ENCODE results near the gene MYO1C. TPM values are rescaled to one million over a fixed set of nuclear protein-coding genes. Genes with fewer than 3 reads are reported as not detected.
"Not testable (repeated sequence)": the region's sequence is repeated elsewhere in the genome, so short reads cannot be mapped to it uniquely, and the experiment has no call there.

Gene MYO1C
- polyA plus RNA-seq, 4 donors = 51.1 to 67.1 (median 59.8) TPM

DNA sequence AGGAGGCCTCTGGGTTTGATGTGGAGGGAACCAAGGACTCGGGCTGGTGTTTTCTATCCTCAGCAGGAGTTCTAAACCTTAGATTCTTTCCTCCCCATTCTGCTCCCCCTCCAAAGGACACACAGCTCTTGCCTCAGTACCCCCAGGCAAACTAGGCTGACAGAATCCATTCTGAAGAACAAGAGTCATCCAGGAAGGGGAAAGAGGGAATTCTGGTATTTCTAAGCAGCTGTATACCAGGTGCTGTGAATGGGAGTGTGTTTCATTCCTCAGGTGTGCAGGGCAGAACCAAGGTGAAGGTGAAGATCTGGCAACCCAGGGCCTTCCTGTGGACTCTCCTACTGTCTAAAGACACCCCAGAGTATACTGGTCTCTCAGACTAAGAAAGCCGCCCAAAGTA lies 19.9 kb upstream of the MYO1C start:
- peaks cover 3 to 15% (median 15%) of the 10 kb centered on the region in 3 donors for H3K4me1 ChIP-seq (ENCODE audit: control insufficient read depth in 3 of 3, insufficient read depth in 2 of 3, low read depth in 1 of 3, low read length in 2 of 3)
- H3K27ac ChIP-seq (ENCODE audit: low read depth in 1 of 3, low read length in 2 of 3) = peak overlapping the region; percentile 1 to 92 (median 43)
- no peak overlapping the region for H3K4me3 ChIP-seq (ENCODE audit: low read depth in 1 of 3, low read length in 3 of 3)
- no peaks in the 10 kb centered on the region for H3K9me3 ChIP-seq (ENCODE audit: control insufficient read depth in 2 of 2, insufficient read depth in 1 of 2, low read depth in 1 of 2, low read length in 1 of 2)
- WGBS, 3 donors = 44 to 65% (median 56%) methylated on average over 2 of the region's 2 CpGs
- no peak for FAIRE-seq
- no peak for DNase-seq
- H3K27me3 ChIP-seq (ENCODE audit: control insufficient read depth in 3 of 3, insufficient read depth in 3 of 3, low read length in 3 of 3) = no peaks in the 10 kb centered on the region
- H3K36me3 ChIP-seq (ENCODE audit: control insufficient read depth in 3 of 3, insufficient read depth in 2 of 3, low read depth in 1 of 3, low read length in 3 of 3) = peaks cover 0 to 52% (median 0%) of the 10 kb centered on the region in 3 donors

DNA sequence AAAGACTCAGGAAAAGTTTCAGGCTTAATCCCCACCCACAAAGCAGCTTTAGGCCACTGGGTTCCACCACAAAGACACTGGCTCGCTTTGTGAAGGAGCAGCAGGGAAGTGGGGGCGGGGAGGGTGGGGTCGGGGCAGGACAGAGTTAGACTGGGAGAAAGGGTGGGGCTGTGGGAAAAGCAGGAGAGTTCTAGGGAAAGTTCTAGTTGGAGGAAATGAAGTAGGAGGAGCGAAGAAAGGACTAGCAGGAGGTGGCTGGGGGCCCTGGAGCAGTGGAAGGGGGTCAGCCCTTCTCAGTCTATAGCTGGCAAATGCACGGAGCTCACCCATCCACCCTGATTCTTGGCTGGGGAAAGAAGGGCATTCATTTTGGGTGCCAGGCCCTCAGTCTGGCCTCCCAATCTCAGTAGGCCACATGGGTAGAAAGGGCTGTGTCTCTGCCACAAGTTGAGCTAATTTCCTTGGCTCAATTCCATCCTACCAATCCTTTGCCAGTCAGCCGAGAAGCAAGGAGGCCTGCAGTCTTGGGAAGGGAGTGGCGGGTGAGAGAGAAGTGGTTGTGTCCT lies 19.4 kb upstream of the MYO1C start:
- peaks cover 0 to 57% (median 0%) of the 10 kb centered on the region in 3 donors for H3K36me3 ChIP-seq (ENCODE audit: control insufficient read depth in 3 of 3, insufficient read depth in 2 of 3, low read depth in 1 of 3, low read length in 3 of 3)
- H3K27ac ChIP-seq (ENCODE audit: low read depth in 1 of 3, low read length in 2 of 3) = peak overlapping the region; percentile 43 to 92 (median 49)
- H3K9me3 ChIP-seq (ENCODE audit: control insufficient read depth in 2 of 2, insufficient read depth in 1 of 2, low read depth in 1 of 2, low read length in 1 of 2) = no peaks in the 10 kb centered on the region
- no peaks in the 10 kb centered on the region for H3K27me3 ChIP-seq (ENCODE audit: control insufficient read depth in 3 of 3, insufficient read depth in 3 of 3, low read length in 3 of 3)
- WGBS, 3 donors = 30 to 45% (median 32%) methylated on average over 7 of the region's 7 CpGs
- H3K4me3 ChIP-seq (ENCODE audit: low read depth in 1 of 3, low read length in 3 of 3) = no peak overlapping the region
- peak in 1 of 2 donors; percentile 68 for DNase-seq
- no peak for FAIRE-seq
- peaks cover 3 to 15% (median 15%) of the 10 kb centered on the region in 3 donors for H3K4me1 ChIP-seq (ENCODE audit: control insufficient read depth in 3 of 3, insufficient read depth in 2 of 3, low read depth in 1 of 3, low read length in 2 of 3)

DNA sequence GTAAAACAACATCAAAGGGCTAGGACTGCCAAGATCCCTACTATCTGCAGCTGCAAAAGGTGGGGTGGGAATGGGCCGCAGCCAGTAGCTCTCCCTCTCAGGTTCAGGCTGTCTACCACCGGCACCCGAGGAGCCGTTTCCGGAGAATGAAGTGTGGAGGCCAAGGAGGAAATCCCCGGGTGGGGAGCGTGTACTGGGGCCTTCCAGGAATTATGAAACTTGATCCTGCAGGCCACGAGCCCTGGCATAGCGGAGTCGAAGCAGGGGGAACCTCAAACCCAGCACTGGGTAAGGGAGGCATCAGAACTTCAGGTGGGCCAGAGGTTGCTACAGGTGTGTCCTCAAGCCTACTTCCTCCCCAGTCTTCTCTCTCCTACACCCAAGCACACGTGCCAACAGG lies 18.8 kb upstream of the MYO1C start:
- Histone ChIP-seq H3K4me3 (ENCODE audit: low read depth in 1 of 3, low read length in 3 of 3) (no peak overlapping the region), H3K9me3 (ENCODE audit: control insufficient read depth in 2 of 2, insufficient read depth in 1 of 2, low read depth in 1 of 2, low read length in 1 of 2) (no peaks in the 10 kb centered on the region), H3K36me3 (ENCODE audit: control insufficient read depth in 3 of 3, insufficient read depth in 2 of 3, low read depth in 1 of 3, low read length in 3 of 3) (peaks cover 0 to 62% (median 0%) of the 10 kb centered on the region in 3 donors), H3K4me1 (ENCODE audit: control insufficient read depth in 3 of 3, insufficient read depth in 2 of 3, low read depth in 1 of 3, low read length in 2 of 3) (peaks cover 3 to 15% (median 15%) of the 10 kb centered on the region in 3 donors), H3K27me3 (ENCODE audit: control insufficient read depth in 3 of 3, insufficient read depth in 3 of 3, low read length in 3 of 3) (no peaks in the 10 kb centered on the region), H3K27ac (ENCODE audit: low read depth in 1 of 3, low read length in 2 of 3) (peak overlapping the region in 2 of 3 donors; percentile 49 to 92)
- 39 to 56% (median 53%) methylated on average over 11 of the region's 11 CpGs for WGBS, 3 donors
- FAIRE-seq = no peak
- no peak for DNase-seq

DNA sequence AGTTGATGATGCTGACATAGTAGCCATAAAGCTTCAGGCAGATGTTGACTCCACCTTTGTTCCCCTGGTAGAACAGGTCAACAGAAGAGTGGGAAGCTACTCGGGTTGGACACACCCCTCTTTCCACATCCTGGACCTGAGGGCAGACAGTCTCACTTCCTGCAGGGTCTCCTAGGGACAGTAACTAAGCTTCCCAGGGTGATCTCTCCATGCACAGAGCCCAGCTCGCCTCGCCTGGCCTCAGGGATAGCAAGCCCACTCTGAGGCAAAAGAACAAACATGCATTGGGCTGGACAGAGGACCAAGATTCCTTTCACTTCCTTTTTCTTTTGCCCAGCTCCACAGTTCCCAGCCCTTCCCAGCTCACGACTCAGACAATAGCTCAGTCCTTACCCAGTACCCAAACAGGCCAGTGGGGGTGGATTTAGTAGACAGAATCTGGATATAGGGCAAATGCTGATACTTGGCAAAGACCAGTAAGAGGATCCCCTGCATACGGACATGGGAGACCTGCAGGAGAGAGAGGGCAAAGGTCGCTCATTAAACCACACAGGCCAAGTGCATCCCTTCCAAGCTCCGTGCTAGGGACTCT lies 16.9 kb upstream of the MYO1C start:
- Histone ChIP-seq H3K36me3 (ENCODE audit: control insufficient read depth in 3 of 3, insufficient read depth in 2 of 3, low read depth in 1 of 3, low read length in 3 of 3) (peaks cover 0 to 75% (median 3%) of the 10 kb centered on the region in 3 donors), H3K4me3 (ENCODE audit: low read depth in 1 of 3, low read length in 3 of 3) (no peak overlapping the region), H3K27me3 (ENCODE audit: control insufficient read depth in 3 of 3, insufficient read depth in 3 of 3, low read length in 3 of 3) (no peaks in the 10 kb centered on the region), H3K27ac (ENCODE audit: low read depth in 1 of 3, low read length in 2 of 3) (peak overlapping the region in 2 of 3 donors; percentile 68 to 72), H3K4me1 (ENCODE audit: control insufficient read depth in 3 of 3, insufficient read depth in 2 of 3, low read depth in 1 of 3, low read length in 2 of 3) (peaks cover 0 to 15% (median 7%) of the 10 kb centered on the region in 3 donors), H3K9me3 (ENCODE audit: control insufficient read depth in 2 of 2, insufficient read depth in 1 of 2, low read depth in 1 of 2, low read length in 1 of 2) (no peaks in the 10 kb centered on the region)
- FAIRE-seq (no peak), DNase-seq (peak; percentile 79 to 88)
- WGBS, 3 donors = 49 to 58% (median 49%) methylated on average over 7 of the region's 7 CpGs

DNA sequence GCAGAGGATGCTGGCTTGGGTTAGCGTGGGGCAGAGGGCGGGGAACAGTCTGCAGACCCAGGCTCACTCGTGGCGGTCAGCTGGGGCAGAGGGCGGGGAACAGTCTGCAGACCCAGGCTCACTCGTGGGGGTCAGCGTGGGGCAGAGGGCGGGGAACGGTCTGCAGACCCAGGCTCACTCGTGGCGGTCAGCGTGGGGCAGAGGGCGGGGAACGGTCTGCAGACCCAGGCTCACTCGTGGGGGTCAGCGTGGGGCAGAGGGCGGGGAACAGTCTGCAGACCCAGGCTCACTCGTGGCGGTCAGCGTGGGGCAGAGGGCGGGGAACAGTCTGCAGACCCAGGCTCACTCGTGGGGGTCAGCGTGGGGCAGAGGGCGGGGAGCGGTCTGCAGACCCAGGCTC lies 16.2 kb upstream of the MYO1C start:
- not testable (repeated sequence) for DNase-seq; FAIRE-seq; H3K4me3 ChIP-seq (ENCODE audit: low read depth in 1 of 3, low read length in 3 of 3); H3K27me3 ChIP-seq (ENCODE audit: control insufficient read depth in 3 of 3, insufficient read depth in 3 of 3, low read length in 3 of 3); H3K27ac ChIP-seq (ENCODE audit: low read depth in 1 of 3, low read length in 2 of 3); H3K9me3 ChIP-seq (ENCODE audit: control insufficient read depth in 2 of 2, insufficient read depth in 1 of 2, low read depth in 1 of 2, low read length in 1 of 2)
- peaks cover 0 to 15% (median 7%) of the 10 kb centered on the region in 3 donors for H3K4me1 ChIP-seq (ENCODE audit: control insufficient read depth in 3 of 3, insufficient read depth in 2 of 3, low read depth in 1 of 3, low read length in 2 of 3)
- WGBS, 3 donors = 87 to 93% (median 91%) methylated on average over 10 to 25 of the region's 25 CpGs
- H3K36me3 ChIP-seq (ENCODE audit: control insufficient read depth in 3 of 3, insufficient read depth in 2 of 3, low read depth in 1 of 3, low read length in 3 of 3) = peaks cover 0 to 72% (median 6%) of the 10 kb centered on the region in 3 donors

DNA sequence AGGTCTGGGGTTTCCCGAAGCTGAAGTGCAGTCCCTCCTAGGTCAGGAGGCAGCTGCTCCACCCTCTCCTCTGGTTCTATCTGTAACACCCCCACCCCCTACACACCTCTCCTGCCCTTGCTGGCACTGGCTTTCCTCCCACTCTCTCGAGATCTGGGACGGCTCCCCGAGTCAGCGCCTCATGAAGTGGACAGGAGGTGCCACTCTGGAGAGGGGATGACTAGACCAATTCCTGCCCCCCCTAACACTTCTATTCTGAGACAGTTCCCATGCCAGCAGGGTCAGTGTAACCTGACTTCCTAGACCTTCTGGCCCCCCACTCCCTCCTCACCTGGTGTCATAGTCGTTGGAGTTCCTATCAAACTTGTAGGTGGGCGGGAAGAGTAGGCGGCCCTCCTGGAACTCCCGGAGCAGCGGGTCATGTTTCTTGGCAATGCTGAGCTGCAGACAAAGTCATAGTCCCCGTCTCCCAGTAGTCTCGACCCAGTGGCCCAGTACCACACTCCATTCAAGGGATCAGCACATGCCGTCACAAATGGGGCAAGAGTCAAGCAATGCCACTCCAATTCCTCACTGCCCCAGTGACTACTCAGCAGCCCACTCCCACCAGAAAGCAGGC lies 14.3 kb upstream of the MYO1C start:
- Histone ChIP-seq H3K4me1 (ENCODE audit: control insufficient read depth in 3 of 3, insufficient read depth in 2 of 3, low read depth in 1 of 3, low read length in 2 of 3) (peaks cover 0 to 12% (median 7%) of the 10 kb centered on the region in 3 donors), H3K27ac (ENCODE audit: low read depth in 1 of 3, low read length in 2 of 3) (no peak overlapping the region), H3K36me3 (ENCODE audit: control insufficient read depth in 3 of 3, insufficient read depth in 2 of 3, low read depth in 1 of 3, low read length in 3 of 3) (peaks cover 0 to 55% (median 6%) of the 10 kb centered on the region in 3 donors), H3K4me3 (ENCODE audit: low read depth in 1 of 3, low read length in 3 of 3) (no peak overlapping the region), H3K27me3 (ENCODE audit: control insufficient read depth in 3 of 3, insufficient read depth in 3 of 3, low read length in 3 of 3) (no peaks in the 10 kb centered on the region), H3K9me3 (ENCODE audit: control insufficient read depth in 2 of 2, insufficient read depth in 1 of 2, low read depth in 1 of 2, low read length in 1 of 2) (no peaks in the 10 kb centered on the region)
- DNase-seq = no peak
- no peak for FAIRE-seq
- 89 to 92% (median 91%) methylated on average over 13 of the region's 13 CpGs for WGBS, 3 donors

DNA sequence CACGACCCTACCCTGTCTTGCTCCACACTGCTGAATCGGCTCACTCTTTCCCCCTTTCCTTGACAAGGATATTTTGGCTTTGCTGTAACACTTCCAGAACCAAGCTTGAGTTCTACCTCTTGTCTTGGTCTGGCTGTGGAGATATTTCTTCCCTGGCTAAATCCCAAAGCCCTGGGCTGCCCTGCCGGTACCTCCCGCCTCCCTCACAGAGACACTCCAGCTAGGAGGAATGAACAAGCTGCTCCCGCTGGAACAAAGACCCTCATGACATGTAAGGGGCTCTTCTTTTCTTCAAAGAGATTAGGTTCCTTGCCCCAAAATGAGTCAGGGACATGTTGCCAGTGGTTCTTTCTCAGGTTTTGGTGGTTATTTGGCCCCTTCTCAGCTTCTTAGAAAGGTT lies 13.1 kb upstream of the MYO1C start:
- WGBS, 3 donors = 83 to 96% (median 95%) methylated on average over 5 of the region's 5 CpGs
- peaks cover 2 to 49% (median 6%) of the 10 kb centered on the region in 3 donors for H3K36me3 ChIP-seq (ENCODE audit: control insufficient read depth in 3 of 3, insufficient read depth in 2 of 3, low read depth in 1 of 3, low read length in 3 of 3)

DNA sequence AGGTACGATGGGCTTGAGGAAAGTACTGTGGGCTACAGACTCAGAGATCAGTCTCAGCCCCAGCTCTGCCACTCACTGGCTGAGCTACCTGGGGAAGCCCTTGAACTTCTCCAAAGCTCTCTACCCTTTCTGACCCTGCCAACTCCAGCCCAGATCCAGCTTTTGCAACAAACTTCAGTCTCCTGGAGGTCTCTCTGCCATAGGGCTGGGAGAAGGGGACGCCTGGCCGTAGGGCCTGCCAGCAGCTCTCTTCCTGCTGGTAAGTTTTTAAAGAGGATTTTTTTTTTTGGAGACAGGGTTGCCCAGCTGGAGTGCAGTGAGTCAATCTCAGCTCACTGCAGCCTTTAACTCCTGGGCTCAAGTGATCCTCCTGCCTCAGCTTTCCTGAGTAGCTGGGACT lies 12.4 kb upstream of the MYO1C start:
- Histone ChIP-seq H3K9me3 (ENCODE audit: control insufficient read depth in 2 of 2, insufficient read depth in 1 of 2, low read depth in 1 of 2, low read length in 1 of 2) (no peaks in the 10 kb centered on the region), H3K36me3 (ENCODE audit: control insufficient read depth in 3 of 3, insufficient read depth in 2 of 3, low read depth in 1 of 3, low read length in 3 of 3) (peaks cover 2 to 44% (median 6%) of the 10 kb centered on the region in 3 donors), H3K4me3 (ENCODE audit: low read depth in 1 of 3, low read length in 3 of 3) (no peak overlapping the region), H3K4me1 (ENCODE audit: control insufficient read depth in 3 of 3, insufficient read depth in 2 of 3, low read depth in 1 of 3, low read length in 2 of 3) (peaks cover 0 to 7% (median 4%) of the 10 kb centered on the region in 3 donors), H3K27me3 (ENCODE audit: control insufficient read depth in 3 of 3, insufficient read depth in 3 of 3, low read length in 3 of 3) (no peaks in the 10 kb centered on the region), H3K27ac (ENCODE audit: low read depth in 1 of 3, low read length in 2 of 3) (no peak overlapping the region)
- no peak for FAIRE-seq
- no peak for DNase-seq
- WGBS, 3 donors = 90 to 97% (median 91%) methylated on average over 3 of the region's 3 CpGs

More for the DNA sequence above, 13.1 kb upstream of the MYO1C start:
- Histone ChIP-seq H3K4me1 (ENCODE audit: control insufficient read depth in 3 of 3, insufficient read depth in 2 of 3, low read depth in 1 of 3, low read length in 2 of 3) (peaks cover 0 to 7% (median 4%) of the 10 kb centered on the region in 3 donors), H3K27ac (ENCODE audit: low read depth in 1 of 3, low read length in 2 of 3) (no peak overlapping the region), H3K9me3 (ENCODE audit: control insufficient read depth in 2 of 2, insufficient read depth in 1 of 2, low read depth in 1 of 2, low read length in 1 of 2) (no peaks in the 10 kb centered on the region), H3K4me3 (ENCODE audit: low read depth in 1 of 3, low read length in 3 of 3) (no peak overlapping the region), H3K27me3 (ENCODE audit: control insufficient read depth in 3 of 3, insufficient read depth in 3 of 3, low read length in 3 of 3) (no peaks in the 10 kb centered on the region)
- FAIRE-seq (no peak), DNase-seq (no peak)
